ENCODE data around the gene LIPG. TPM values are rescaled to one million over a fixed set of nuclear protein-coding genes. Genes with fewer than 3 reads are reported as not detected.

LIPG gene
- total RNA-seq, 1 experiment from 2014 or later: 92.0 TPM

GRCh38 chr18:49608366-49609255 is 46.8 kb downstream of the LIPG start:
- no peak for ATAC-seq
- in situ Hi-C loops (cut with HindIII; ENCODE audit: low pct_unique_long_range_greater_than_20kb, low sequenced_read_pairs) (no loop called here), intact Hi-C loops (cut with micrococcal nuclease; ENCODE audit: unreplicated experiment) (no loop called here)
- ChIA-PET CTCF (no interaction called here), POLR2A (no interaction called here)
- H3K36me3 ChIP-seq (ENCODE audit: control insufficient read depth, insufficient read depth, low read length): no peaks in the 10 kb centered on the region
- H3K9me3 ChIP-seq (ENCODE audit: control insufficient read depth, insufficient read depth, low read depth, low read length): no peaks in the 10 kb centered on the region
- BruUV-seq (replicated peaks): no TSS peak
- no peak overlapping the region for H3K4me3 ChIP-seq (ENCODE audit: low read depth in 2 of 2, low read length in 2 of 2)
- H3K4me1 ChIP-seq (ENCODE audit: control insufficient read depth, insufficient read depth, low read length): no peaks in the 10 kb centered on the region
- peak overlapping the region; percentile 17; the same call in 1 of the 2 replicates for H3K27ac ChIP-seq (ENCODE audit: low read length)
- H3K27me3 ChIP-seq (ENCODE audit: control insufficient read depth, insufficient read depth, low read length): no peaks in the 10 kb centered on the region
- no peak for TF ChIP-seq REST (IDR thresholded peaks at IDR 0.05; ENCODE audit: insufficient read depth in 1 of 2, low read depth in 2 of 2, low read length in 1 of 2)
- TF ChIP-seq CTCF (IDR thresholded peaks at IDR 0.05): no peak
- TF ChIP-seq SIN3A (IDR thresholded peaks at IDR 0.05; ENCODE audit: borderline replicate concordance, insufficient read depth, low read depth, low read length): no peak
- TF ChIP-seq POLR2AphosphoS5 (IDR thresholded peaks at IDR 0.05; ENCODE audit: low read depth, low read length): no peak
- TF ChIP-seq TCF7L2 (IDR thresholded peaks at IDR 0.05; ENCODE audit: low read depth, low read length): no peak
- DNase-seq (ENCODE audit: low read depth, low spot score): no peak

GRCh38 chr18:49609256-49610021 is 47.6 kb downstream of the LIPG start:
- no TSS peak for BruUV-seq (replicated peaks)
- in situ Hi-C loops (cut with HindIII; ENCODE audit: low pct_unique_long_range_greater_than_20kb, low sequenced_read_pairs) (no loop called here), intact Hi-C loops (cut with micrococcal nuclease; ENCODE audit: unreplicated experiment) (no loop called here)
- ATAC-seq: peak; percentile 69
- Histone ChIP-seq H3K36me3 (ENCODE audit: control insufficient read depth, insufficient read depth, low read length) (no peaks in the 10 kb centered on the region), H3K27me3 (ENCODE audit: control insufficient read depth, insufficient read depth, low read length) (no peaks in the 10 kb centered on the region), H3K4me1 (ENCODE audit: control insufficient read depth, insufficient read depth, low read length) (peaks cover 6% of the 10 kb centered on the region), H3K27ac (ENCODE audit: low read length) (peak overlapping the region; percentile 12; the same call in 1 of the 2 replicates), H3K4me3 (ENCODE audit: low read depth in 2 of 2, low read length in 2 of 2) (no peak overlapping the region), H3K9me3 (ENCODE audit: control insufficient read depth, insufficient read depth, low read depth, low read length) (no peaks in the 10 kb centered on the region)
- no peak for TF ChIP-seq CTCF (IDR thresholded peaks at IDR 0.05)
- no peak for TF ChIP-seq POLR2AphosphoS5 (IDR thresholded peaks at IDR 0.05; ENCODE audit: low read depth, low read length)
- TF ChIP-seq SIN3A (IDR thresholded peaks at IDR 0.05; ENCODE audit: borderline replicate concordance, insufficient read depth, low read depth, low read length): no peak
- TF ChIP-seq TCF7L2 (IDR thresholded peaks at IDR 0.05; ENCODE audit: low read depth, low read length): no peak
- no peak for TF ChIP-seq REST (IDR thresholded peaks at IDR 0.05; ENCODE audit: insufficient read depth in 1 of 2, low read depth in 2 of 2, low read length in 1 of 2)
- DNase-seq (ENCODE audit: low read depth, low spot score): peak; percentile 42
- ChIA-PET POLR2A (no interaction called here), CTCF (no interaction called here)
